ENCODE results near the gene GPC5.

DNA sequence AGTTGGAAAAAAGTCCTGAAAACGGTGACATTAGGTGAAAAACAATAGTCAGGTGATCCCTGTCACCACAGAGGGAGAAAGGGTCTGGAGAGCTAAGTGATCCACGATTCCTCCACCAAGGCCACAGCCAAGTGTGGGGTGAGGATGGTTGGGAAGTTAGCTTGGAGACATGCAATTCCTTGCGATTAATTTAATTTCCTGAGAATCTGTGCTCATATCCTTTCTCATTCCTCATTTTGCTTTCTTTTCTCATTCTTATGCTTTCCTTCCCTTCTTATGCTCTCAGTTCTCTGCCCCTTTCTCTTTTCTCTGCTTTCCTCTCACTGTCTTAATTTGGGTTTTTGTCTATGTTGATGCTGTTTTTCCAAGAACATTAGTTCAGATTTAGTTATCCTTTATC lies 68.8 kb downstream of the GPC5 start:
- TF ChIP-seq, protein P1, sequence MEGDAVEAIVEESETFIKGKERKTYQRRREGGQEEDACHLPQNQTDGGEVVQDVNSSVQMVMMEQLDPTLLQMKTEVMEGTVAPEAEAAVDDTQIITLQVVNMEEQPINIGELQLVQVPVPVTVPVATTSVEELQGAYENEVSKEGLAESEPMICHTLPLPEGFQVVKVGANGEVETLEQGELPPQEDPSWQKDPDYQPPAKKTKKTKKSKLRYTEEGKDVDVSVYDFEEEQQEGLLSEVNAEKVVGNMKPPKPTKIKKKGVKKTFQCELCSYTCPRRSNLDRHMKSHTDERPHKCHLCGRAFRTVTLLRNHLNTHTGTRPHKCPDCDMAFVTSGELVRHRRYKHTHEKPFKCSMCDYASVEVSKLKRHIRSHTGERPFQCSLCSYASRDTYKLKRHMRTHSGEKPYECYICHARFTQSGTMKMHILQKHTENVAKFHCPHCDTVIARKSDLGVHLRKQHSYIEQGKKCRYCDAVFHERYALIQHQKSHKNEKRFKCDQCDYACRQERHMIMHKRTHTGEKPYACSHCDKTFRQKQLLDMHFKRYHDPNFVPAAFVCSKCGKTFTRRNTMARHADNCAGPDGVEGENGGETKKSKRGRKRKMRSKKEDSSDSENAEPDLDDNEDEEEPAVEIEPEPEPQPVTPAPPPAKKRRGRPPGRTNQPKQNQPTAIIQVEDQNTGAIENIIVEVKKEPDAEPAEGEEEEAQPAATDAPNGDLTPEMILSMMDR (IDR thresholded peaks at IDR 0.05): no peak
- no peak for TF ChIP-seq EZH2phosphoT487 (IDR thresholded peaks at IDR 0.05)
